ENCODE data around the gene FAM174C. TPM values are rescaled to one million over a fixed set of nuclear protein-coding genes. Genes with fewer than 3 reads are reported as not detected.
"Not testable (repeated sequence)": the region's sequence is repeated elsewhere in the genome, so short reads cannot be mapped to it uniquely, and the experiment has no call there.

FAM174C gene
- total and polyA plus RNA-seq, 12 donors = 8.2 to 70.2 (median 13.4) TPM

DNA sequence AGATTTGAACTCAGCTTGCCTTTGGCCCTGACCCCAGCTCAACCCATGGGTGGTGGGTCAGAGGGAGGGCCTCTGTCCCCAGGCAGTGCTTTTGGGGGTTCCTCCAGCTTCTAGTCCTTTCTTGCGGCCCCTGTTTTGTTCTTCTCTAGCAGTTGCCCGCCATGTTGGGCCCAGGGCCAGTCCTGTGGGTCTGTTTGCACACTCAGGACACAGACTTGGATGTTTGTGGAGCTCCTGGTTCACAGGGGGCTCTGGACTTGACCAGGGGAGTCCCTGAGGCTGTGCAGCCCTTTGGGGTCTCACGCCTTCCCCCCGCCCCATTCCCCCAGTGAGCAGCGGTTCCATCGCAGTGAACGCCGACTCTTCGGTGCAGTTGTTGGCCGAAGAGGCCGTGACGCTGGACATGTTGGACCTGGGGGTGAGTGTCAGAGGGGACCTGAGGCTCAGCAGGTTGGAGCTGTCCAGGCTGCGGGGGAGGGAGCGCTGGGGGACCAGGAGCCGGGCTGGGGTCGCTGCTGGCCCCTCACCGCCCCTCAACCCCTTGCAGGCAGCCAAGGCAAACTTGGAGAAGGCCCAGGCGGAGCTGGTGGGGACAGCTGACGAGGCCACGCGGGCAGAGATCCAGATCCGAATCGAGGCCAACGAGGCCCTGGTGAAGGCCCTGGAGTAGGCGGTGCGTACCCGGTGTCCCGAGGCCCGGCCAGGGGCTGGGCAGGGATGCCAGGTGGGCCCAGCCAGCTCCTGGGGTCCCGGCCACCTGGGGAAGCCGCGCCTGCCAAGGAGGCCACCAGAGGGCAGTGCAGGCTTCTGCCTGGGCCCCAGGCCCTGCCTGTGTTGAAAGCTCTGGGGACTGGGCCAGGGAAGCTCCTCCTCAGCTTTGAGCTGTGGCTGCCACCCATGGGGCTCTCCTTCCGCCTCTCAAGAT lies 31.3 kb upstream of the FAM174C start:
- Histone ChIP-seq H3K36me3 (peaks cover 0 to 8% (median 0%) of the 10 kb centered on the region in 9 donors), H3K27ac (peak overlapping the region; percentile 85 to 100 (median 100)), H3K27me3 (no peaks in the 10 kb centered on the region), H3K4me1 (peaks cover 44 to 85% (median 80%) of the 10 kb centered on the region in 9 donors), H3K9me3 (no peaks in the 10 kb centered on the region), H3K4me3 (peak overlapping the region in 7 of 10 donors; percentile 75 to 92 (median 88))
- intact Hi-C loops (cut with DNase I) = loop anchor here in 8 of 10 donors (1.0 to 10.0 kb wide), 6 partner anchors 22 to 319 kb away; partner anchors contain the start of genes ARID3A (in 2 of the 8) and GPX4 (in 1 of the 8)
- peak; percentile 25 to 59 (median 50) for ATAC-seq
- TF ChIP-seq, protein P1, sequence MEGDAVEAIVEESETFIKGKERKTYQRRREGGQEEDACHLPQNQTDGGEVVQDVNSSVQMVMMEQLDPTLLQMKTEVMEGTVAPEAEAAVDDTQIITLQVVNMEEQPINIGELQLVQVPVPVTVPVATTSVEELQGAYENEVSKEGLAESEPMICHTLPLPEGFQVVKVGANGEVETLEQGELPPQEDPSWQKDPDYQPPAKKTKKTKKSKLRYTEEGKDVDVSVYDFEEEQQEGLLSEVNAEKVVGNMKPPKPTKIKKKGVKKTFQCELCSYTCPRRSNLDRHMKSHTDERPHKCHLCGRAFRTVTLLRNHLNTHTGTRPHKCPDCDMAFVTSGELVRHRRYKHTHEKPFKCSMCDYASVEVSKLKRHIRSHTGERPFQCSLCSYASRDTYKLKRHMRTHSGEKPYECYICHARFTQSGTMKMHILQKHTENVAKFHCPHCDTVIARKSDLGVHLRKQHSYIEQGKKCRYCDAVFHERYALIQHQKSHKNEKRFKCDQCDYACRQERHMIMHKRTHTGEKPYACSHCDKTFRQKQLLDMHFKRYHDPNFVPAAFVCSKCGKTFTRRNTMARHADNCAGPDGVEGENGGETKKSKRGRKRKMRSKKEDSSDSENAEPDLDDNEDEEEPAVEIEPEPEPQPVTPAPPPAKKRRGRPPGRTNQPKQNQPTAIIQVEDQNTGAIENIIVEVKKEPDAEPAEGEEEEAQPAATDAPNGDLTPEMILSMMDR (IDR thresholded peaks at IDR 0.05) = peak; percentile 94 to 98 (median 96)
- WGBS, 2 donors = 30 to 31% methylated on average over 33 of the region's 33 CpGs
- peak; percentile 89 to 90 for DNase-seq

DNA sequence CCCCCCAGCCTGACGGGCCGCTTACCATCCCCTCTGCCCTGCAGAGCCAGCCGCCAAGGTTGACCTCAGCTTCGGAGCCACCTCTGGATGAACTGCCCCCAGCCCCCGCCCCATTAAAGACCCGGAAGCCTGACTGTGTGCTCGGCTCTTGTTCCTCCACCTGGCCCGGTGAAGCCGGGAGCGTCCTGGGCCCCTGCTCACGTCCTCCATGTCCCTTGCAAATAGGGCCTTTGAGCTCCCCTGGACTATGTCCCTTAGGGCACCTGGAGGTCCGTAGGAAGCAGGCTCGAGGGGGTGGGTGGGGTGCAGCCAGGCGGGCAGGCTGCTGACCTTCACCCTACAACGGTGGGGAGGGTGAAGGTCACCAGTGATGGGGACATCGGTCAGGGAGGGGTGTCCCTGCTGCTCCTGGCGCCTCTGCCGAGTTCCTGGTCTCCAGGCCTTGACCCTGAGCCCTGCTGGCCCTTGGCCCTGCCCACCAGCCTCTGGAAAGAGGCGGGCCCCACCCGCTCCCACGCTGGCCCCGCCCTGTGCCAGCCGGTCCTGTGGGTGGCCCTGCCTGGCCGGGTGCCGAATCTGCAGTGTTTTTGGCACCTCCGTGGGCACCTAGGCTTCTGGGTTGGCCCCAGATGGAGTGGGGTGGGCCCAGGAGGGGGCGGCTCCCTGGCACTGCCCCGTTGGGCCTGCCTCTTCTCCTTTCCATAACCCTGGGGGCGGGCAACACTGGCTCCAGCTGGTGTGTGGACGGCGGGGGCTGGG lies 30.5 kb upstream of the FAM174C start:
- 16 to 19% methylated on average over 30 to 31 of the region's 31 CpGs for WGBS, 2 donors
- Histone ChIP-seq H3K9me3 (no peaks in the 10 kb centered on the region), H3K4me1 (peaks cover 42 to 79% (median 75%) of the 10 kb centered on the region in 9 donors), H3K4me3 (peak overlapping the region in 8 of 10 donors; percentile 0 to 90 (median 60)), H3K27ac (peak overlapping the region; percentile 85 to 100 (median 100)), H3K27me3 (no peaks in the 10 kb centered on the region), H3K36me3 (peaks cover 0 to 10% (median 0%) of the 10 kb centered on the region in 9 donors)
- intact Hi-C loops (cut with DNase I) = loop anchor here in 7 of 10 donors (1.0 to 10.0 kb wide), 6 partner anchors 21 to 320 kb away; partner anchors contain the start of genes ARID3A (in 2 of the 7) and GPX4 (in 1 of the 7)
- ATAC-seq (peak; percentile 1 to 63 (median 18)), DNase-seq (peak; percentile 76 to 87)
- TF ChIP-seq, protein P1 (IDR thresholded peaks at IDR 0.05) = no peak

DNA sequence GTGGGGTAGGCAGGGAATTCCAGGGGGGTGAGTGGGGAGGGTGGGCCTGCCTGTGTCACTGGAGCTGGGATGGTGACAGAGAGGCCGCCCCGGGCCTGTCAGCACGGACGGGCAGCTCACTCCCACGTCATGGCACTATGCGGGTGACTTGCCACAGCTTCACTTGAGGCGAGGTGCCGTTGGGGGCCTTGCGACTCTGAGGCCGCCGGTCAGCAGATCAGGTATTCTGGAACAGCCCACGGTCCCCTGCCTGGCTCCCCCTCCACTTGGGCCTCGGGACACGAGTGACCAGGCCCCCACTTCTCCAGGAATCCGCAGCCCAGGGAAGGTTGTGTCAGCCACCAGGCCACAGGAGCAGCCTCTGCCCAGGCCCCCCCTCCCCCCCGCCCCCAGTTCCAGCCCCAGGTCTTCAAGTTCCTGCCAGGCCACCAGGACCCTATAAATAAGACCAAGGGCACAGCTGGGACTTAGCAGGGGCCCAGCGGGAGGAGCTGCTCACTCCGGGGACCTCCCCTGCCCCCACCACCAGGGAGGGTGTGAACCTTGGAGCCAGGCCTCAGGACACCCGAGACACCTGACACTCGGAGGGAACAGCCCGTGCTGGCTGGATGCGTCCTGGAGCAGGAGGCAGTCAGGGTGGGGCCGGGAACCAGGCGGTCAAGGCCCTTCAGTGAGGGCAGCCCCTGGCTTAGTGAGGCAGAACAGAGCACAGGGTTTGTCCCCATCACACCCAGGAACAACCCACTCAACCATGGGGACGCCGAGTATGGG lies 29.7 kb upstream of the FAM174C start:
- Histone ChIP-seq H3K27ac (peak overlapping the region; percentile 85 to 100 (median 100)), H3K27me3 (no peaks in the 10 kb centered on the region), H3K36me3 (peaks cover 0 to 13% (median 0%) of the 10 kb centered on the region in 9 donors), H3K4me1 (peaks cover 39 to 73% (median 69%) of the 10 kb centered on the region in 9 donors), H3K4me3 (peak overlapping the region in 6 of 10 donors; percentile 9 to 90 (median 82)), H3K9me3 (no peaks in the 10 kb centered on the region)
- ATAC-seq = peak in 6 of 8 donors; percentile 14 to 55 (median 24)
- intact Hi-C loops (cut with DNase I) = loop anchor here in 2 of 10 donors (2.0 to 10.0 kb wide), 2 partner anchors 21 to 321 kb away; partner anchors contain the start of gene ARID3A (in 1 of the 2)
- peak; percentile 82 to 83 for DNase-seq
- TF ChIP-seq, protein P1 (IDR thresholded peaks at IDR 0.05) = no peak
- 40 to 55% methylated on average over 26 of the region's 26 CpGs for WGBS, 2 donors

DNA sequence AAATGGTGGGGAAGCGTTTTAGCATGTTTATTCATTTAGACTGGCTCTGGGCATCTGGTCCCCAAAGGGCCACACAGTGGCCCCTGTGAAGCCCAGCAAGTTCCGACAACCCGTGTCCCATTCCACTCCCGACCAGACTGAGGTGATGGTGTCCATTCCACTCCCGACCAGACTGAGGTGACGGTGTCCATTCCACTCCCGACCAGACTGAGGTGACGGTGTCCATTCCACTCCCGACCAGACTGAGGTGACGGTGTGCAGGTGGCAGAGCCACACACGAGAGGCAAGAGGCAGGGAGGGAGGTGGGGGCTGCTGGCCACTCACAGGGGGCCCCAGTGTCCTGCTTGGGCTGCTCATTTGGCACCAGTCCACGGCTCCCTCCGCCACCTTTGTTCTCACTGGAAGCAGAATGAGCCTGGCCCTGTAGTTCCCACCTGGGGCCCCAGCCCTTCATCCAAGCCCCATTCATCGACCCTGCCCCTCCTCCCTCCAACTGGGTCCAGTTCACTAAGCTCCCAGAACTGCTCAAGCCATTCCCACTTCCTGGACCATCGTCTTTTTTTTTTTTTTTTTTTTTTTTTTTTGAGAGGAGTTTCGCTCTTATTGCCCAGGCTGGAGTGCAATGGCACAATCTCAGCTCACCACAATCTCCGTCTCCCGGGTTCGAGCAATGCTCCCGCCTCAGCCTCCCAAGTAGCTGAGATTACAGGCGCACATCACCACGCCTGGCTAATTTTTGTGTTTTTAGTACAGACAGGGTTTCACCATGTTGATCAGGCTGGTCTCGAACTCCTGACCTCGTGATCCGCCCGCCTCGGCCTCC lies 28.9 kb upstream of the FAM174C start:
- WGBS, 2 donors = 65% methylated on average over 26 to 27 of the region's 27 CpGs
- not testable (repeated sequence) for H3K4me3 ChIP-seq, H3K9me3 ChIP-seq, DNase-seq, H3K27me3 ChIP-seq, ATAC-seq
- Histone ChIP-seq H3K27ac (peak overlapping the region; percentile 85 to 100 (median 100)), H3K36me3 (peaks cover 0 to 19% (median 2%) of the 10 kb centered on the region in 9 donors), H3K4me1 (peaks cover 36 to 72% (median 64%) of the 10 kb centered on the region in 9 donors)
- intact Hi-C loops (cut with DNase I) = loop anchor here in 2 of 10 donors (1.0 to 10.0 kb wide), 2 partner anchors 21 to 322 kb away; partner anchors contain the start of gene ARID3A (in 1 of the 2)
